IPS-15b (cell line): ENCODE measurements around the gene POLR1G.

ENCODE experiments used
- H3K27me3 ChIP-seq: one replicate; pipeline ENCODE4 v1.6.1; 2013; ENCODE audit warnings: low read length; ENCODE audit not compliant: control insufficient read depth, insufficient read depth
- H3K36me3 ChIP-seq: one replicate; pipeline ENCODE4 v1.6.1; 2013; ENCODE audit warnings: low read length; ENCODE audit not compliant: control insufficient read depth, insufficient read depth
- H3K4me1 ChIP-seq: one replicate; pipeline ENCODE4 v1.6.1; 2013; ENCODE audit warnings: mild to moderate bottlenecking, low read length; ENCODE audit not compliant: control insufficient read depth, insufficient read depth
- H3K4me3 ChIP-seq: one replicate; pipeline ENCODE4 v1.5.1; 2013; ENCODE audit warnings: low read depth, low read length
- H3K9ac ChIP-seq: one replicate; pipeline ENCODE4 v1.6.1; 2013; ENCODE audit warnings: low read depth, mild to moderate bottlenecking, low read length
- H3K9me3 ChIP-seq: one replicate; pipeline ENCODE4 v1.6.1; 2013; ENCODE audit warnings: mild to moderate bottlenecking, low read length; ENCODE audit not compliant: control insufficient read depth, insufficient read depth

POLR1G gene, protein sequence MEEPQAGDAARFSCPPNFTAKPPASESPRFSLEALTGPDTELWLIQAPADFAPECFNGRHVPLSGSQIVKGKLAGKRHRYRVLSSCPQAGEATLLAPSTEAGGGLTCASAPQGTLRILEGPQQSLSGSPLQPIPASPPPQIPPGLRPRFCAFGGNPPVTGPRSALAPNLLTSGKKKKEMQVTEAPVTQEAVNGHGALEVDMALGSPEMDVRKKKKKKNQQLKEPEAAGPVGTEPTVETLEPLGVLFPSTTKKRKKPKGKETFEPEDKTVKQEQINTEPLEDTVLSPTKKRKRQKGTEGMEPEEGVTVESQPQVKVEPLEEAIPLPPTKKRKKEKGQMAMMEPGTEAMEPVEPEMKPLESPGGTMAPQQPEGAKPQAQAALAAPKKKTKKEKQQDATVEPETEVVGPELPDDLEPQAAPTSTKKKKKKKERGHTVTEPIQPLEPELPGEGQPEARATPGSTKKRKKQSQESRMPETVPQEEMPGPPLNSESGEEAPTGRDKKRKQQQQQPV

DNA sequence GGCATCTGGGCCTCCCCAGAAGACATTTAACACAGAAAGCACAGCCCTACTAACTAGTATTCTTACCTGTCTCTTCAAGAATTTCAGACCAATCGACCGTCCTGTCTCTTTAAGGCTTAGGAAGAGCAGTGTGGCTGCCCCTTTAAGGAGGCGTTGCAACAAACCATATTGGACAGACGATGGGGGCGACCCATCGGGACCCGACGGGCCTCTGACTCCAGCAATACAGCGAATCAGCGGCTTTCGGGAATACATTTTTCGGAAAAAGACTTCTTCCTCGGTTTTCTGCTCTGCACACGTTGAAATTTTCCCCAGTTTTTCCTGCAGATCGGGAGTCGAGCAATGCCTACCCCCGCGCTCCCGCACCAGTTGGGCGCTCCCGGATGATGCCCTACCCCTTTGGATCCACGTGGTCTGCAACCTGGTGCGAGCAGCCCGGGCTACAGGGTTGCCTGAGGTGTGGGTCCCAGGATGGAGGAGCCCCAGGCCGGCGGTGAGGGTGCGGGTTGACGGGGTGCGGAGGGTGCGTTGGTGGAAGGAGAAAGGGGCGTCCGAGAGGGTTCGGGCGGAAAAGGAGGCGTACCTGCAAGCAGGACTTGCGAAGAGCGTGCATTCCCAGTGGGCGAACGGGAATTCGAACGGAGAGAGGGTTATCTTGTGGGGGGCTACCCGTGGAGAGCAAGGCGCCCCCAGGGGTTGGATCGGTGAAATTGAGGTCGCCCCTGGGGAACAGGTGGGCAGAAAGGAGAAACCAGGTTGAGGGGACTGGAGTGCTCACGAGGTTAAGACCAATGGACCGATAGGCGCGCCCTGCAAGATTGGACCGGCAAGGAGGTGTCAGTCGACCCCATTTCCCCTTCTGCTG lies at the start of gene POLR1G:
Gene POLR1G, plus strand, starts transcription at position 419 of the 865 bp plus-strand sequence. Its CDS starts 53 bp downstream, at position 472.
- H3K36me3 ChIP-seq, result peaks cover 14% of the 10 kb centered on the region
- H3K4me3 ChIP-seq, result peak within 1 kb of the TSS; percentile 83
- peak within 1 kb of the TSS; percentile 99 for H3K9ac ChIP-seq
- H3K4me1 ChIP-seq, result peaks cover 8% of the 10 kb centered on the region
- peaks cover 12% of the 10 kb centered on the region for H3K27me3 ChIP-seq
- no peaks in the 10 kb centered on the region for H3K9me3 ChIP-seq

DNA sequence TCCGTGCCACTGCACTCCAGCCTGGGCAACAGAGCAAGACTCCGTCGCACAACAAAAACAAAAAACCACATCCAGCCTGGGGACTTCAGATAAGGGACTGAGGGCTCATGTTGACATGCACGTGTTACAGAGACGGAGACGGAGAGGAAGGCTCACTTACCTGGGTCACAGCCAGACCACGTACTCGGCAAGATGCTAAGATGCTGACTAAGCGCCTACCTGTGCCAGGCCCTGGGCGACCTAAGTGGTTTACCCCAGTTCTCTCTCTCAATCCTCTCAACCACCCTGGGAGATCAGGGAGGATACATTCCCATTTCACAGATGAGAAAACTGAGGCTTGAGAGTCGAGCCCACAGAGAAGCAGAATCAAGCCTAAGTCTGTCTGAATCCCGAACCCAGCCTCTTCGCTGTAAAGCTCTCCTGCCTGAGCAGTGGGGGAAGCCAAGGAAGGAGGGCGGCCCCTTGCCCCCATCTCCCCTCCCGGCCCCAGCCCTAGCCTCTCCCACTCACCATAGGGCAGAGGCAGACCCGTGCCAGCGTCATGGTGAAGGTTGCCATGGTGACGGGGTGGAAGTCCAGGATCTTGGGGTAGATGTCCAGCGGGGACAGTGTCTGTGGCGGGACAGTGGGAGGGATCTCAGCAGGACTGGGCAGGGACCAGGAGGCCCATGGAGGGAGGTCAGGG lies 49.5 kb upstream of the POLR1G start:
- Histone ChIP-seq H3K36me3 (peaks cover 64% of the 10 kb centered on the region), H3K9ac (no peak overlapping the region), H3K4me1 (no peaks in the 10 kb centered on the region), H3K9me3 (no peaks in the 10 kb centered on the region), H3K4me3 (no peak overlapping the region), H3K27me3 (no peaks in the 10 kb centered on the region)

DNA sequence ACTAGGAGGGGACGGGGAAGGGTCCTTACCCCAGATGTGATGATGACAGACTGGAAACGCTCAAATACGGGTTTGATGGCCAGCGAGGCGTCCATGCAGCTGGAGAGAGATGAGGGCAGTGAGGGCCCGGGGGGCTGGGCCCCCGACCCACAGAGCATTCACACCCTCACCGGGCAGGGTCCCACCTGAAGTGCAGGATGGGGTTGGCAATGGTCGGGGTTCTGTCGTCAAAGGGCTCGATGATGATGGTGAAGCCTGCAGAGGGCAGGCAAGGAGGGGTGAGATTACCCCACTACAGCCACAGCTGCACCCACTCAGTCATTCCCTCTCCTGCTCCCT lies 49.0 kb upstream of the POLR1G start:
- Histone ChIP-seq H3K9me3 (no peaks in the 10 kb centered on the region), H3K36me3 (peaks cover 63% of the 10 kb centered on the region)

DNA sequence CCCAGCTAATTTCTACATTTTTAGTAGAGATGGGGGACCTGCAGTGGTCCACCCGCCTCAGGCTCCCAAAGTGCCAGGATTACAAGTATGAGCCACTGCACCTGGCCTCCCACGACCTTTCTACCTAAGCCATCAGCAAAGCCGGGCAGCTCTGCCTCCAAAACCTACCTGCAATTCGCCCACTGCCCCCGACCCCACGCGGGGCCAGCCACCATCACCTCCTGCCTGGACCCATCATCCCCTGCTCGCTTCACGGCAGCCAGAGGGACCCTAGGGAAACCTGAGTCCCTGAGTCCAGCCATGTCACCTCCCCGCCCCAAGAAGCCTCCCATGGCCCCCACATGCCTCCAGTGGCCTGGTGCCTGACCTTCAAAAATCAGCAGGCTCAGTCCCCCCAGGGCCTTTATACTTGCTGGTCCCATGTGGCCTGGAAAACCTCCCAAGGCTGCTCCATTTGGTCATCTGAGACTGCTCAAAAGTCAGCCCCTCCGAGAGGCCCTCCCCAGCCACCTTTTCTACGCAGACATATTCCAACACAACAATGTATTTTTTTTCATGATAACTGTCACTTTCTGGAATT lies 48.1 kb upstream of the POLR1G start:
- Histone ChIP-seq H3K4me1 (no peaks in the 10 kb centered on the region), H3K9me3 (no peaks in the 10 kb centered on the region), H3K4me3 (no peak overlapping the region), H3K9ac (no peak overlapping the region), H3K27me3 (no peaks in the 10 kb centered on the region), H3K36me3 (peaks cover 63% of the 10 kb centered on the region)

More for the DNA sequence above, 49.0 kb upstream of the POLR1G start:
- Histone ChIP-seq H3K4me3 (no peak overlapping the region), H3K9ac (no peak overlapping the region), H3K27me3 (no peaks in the 10 kb centered on the region), H3K4me1 (no peaks in the 10 kb centered on the region)

DNA sequence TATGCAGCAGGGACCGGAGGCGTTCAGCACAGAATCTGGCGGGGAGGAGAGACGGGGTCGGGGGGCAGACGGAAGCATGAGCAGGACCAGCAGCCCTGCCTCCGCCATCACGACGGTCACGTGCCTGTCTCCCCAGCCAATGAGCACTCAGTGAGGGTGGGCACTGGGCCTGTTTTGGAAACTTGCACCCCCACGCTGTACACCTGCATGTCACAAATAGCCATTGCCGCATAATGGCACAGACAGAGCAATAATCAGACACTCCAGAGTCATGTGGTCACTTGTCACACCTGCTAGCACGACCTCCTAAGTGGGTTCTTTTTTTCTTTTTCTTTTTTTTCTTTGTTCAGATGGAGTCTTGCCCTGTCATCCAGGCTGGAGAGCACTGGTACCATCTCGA lies 44.8 kb upstream of the POLR1G start:
- Histone ChIP-seq H3K4me3 (no peak overlapping the region), H3K9me3 (no peaks in the 10 kb centered on the region), H3K9ac (no peak overlapping the region), H3K36me3 (peaks cover 52% of the 10 kb centered on the region), H3K4me1 (no peaks in the 10 kb centered on the region), H3K27me3 (no peaks in the 10 kb centered on the region)

DNA sequence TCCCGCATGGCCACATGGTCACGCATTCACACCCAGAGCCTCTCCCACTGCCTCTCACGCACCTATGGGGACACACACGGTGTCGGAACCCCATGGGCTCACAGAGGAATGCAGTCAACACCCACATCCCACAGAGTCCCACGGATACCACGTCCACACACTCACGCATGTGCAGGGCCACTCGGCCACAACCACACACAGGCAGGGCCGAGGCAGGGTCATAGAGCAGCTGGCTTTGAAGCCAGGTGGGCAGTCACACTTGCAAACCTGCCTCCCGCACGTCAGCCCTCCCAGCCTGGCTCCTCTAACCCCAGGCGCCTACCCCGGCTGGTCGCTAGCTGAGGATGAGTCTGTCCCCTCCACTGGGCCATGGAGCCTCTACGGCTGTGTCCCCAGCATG lies 44.2 kb upstream of the POLR1G start:
- H3K36me3 ChIP-seq, result peaks cover 46% of the 10 kb centered on the region
- H3K9me3 ChIP-seq, result no peaks in the 10 kb centered on the region
- no peaks in the 10 kb centered on the region for H3K4me1 ChIP-seq
- H3K4me3 ChIP-seq, result no peak overlapping the region
- H3K9ac ChIP-seq, result no peak overlapping the region
- no peaks in the 10 kb centered on the region for H3K27me3 ChIP-seq

DNA sequence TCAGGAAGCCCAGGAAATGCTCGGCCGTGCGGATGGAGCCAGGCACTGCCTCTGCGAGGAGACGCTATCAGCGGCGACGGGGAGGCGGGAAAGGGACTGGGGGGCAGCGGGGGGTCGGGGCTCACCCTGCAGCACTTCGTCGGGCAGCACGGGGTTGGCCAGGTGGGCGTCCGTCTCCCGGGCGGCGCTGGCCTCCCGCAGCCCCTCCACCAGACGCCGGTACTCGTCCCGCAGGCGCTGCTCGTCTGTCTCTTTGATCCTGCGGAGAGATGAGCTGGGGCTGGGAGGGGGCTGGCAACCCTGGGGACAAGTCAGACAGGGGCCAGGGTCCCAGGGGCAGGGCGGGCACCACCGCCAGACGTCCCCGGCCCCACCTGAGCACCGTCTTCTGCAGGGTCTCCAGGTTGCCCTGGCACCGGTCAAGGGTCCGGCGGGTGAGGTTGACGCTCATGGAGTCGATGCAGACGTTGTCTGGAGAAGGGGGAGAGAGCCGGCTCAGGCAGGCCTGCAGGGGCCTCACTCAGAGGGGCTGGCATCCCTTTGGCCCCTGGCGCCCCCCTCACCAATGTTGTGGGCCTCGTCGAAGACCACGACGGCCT lies 42.5 kb upstream of the POLR1G start:
- Histone ChIP-seq H3K9ac (no peak overlapping the region), H3K4me1 (no peaks in the 10 kb centered on the region), H3K4me3 (no peak overlapping the region), H3K9me3 (no peaks in the 10 kb centered on the region), H3K36me3 (peaks cover 50% of the 10 kb centered on the region), H3K27me3 (no peaks in the 10 kb centered on the region)

DNA sequence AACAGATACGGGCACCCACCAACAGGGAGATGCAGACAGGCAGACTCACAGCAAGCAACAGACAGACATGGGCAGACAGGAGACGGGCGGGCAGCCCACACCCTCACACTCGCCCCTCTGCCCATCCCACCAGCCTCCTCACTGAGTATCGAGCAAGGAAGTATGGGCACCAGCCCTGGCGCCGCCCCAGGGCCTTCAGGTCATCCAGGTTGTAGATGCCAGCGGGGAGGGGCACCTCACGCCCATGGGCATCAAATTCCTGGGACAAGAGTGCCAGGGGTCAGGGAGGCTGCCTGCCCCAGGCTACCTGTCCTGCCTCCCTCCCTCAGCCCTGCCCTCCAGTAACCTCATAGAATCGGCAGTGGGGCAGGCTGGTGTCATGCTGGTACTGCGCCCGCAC lies 41.7 kb upstream of the POLR1G start:
- Histone ChIP-seq H3K9ac (no peak overlapping the region), H3K4me1 (no peaks in the 10 kb centered on the region), H3K4me3 (no peak overlapping the region), H3K27me3 (no peaks in the 10 kb centered on the region), H3K36me3 (peaks cover 49% of the 10 kb centered on the region), H3K9me3 (no peaks in the 10 kb centered on the region)

DNA sequence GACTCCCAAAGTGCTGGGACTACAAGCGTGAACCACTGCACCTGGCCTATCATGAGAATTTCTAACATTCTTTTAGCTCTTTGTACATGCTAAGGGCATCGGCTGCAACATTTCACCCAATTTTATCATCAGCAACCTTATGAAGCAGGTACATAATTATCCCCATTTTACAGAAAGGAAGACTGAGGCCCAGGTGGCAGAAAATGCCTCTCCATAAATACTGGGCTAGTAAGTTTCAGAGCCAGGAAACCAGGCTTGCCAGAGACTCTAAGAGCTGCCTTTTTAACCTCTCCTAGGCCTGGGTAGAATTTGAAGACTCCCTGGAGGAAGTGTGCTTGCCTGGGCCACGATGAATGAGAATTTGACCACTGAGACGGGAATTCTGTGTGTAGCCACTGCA lies 38.3 kb upstream of the POLR1G start:
- Histone ChIP-seq H3K36me3 (peaks cover 31% of the 10 kb centered on the region), H3K9me3 (no peaks in the 10 kb centered on the region), H3K4me3 (no peak overlapping the region), H3K27me3 (no peaks in the 10 kb centered on the region), H3K9ac (no peak overlapping the region), H3K4me1 (no peaks in the 10 kb centered on the region)

DNA sequence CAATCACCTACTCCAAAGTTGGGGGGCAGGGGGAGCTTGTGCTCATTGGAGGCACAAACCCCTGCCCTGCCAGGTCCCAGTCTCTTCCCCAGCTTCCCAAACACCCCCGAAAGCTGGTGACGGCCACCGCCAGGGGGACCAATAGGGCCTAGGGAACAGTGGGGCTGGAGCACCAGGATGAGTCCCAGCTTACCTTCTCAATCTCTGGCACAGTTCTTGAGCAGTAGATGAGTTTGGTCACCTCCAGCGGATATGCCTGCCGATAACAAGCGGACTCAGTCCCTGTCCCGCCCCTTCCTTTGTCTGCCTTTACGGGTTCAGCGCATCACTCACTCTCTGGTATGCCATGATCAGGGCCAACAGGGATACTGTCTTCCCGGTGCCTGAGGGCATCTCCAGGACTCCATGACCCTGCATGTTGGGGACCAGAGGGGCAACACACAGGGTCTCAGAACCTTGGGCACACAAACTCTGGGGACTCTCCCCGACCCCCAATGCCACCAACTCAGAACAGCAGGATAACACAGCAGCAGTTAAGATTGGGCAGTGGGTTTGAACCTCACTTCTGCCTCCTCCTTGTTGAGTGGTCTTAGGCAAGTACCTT lies 37.6 kb upstream of the POLR1G start:
- H3K27me3 ChIP-seq, result no peaks in the 10 kb centered on the region
- no peaks in the 10 kb centered on the region for H3K9me3 ChIP-seq
- H3K9ac ChIP-seq, result no peak overlapping the region
- H3K4me1 ChIP-seq, result no peaks in the 10 kb centered on the region
- H3K36me3 ChIP-seq, result peaks cover 25% of the 10 kb centered on the region
- H3K4me3 ChIP-seq, result peak overlapping the region; percentile 82
